SU-DHL-6 (cell line): ENCODE data around the gene RPL10.

Experiments
- EZH2phosphoT487 ChIP-seq: fragments of 200-600 bp; sonication (generic), shearing (Covaris generic); conservative IDR thresholded peaks from 2 replicates; pipeline ENCODE4 v1.6.1; 2018; ENCODE audit warnings: mild to moderate bottlenecking, antibody characterized with exemption, low read length, moderate library complexity, mixed read lengths
- TF ChIP-seq, protein P1 (sequence below): fragments of 200-600 bp; sonication (generic); IDR thresholded peaks from one replicate; pipeline ENCODE4 v1.5.1; 2017; ENCODE audit warnings: antibody characterized with exemption, mild to moderate bottlenecking, low read length, moderate library complexity; ENCODE audit not compliant: insufficient read depth, poor library complexity, severe bottlenecking

DNA sequence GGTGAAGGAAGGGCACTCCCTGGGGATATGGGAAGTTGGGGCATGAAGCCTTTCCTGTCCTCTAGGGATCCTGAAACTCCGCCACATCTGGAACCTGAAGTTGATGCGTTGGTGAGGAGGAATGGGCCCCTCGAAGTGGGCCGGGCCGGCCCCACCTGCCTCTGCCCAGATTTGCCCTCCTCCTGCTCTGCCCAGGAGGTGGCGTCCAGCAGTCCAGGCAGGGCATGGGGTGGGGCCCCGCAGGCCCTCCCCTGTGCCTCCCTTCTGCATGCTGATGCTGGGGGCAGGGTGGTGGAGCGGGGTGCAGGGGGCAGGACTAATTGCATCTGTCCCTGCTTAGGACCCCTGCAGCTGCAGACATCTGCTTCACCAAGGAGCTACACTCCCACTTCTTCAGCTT lies 15.0 kb downstream of the RPL10 start:
- TF ChIP-seq, protein P1, sequence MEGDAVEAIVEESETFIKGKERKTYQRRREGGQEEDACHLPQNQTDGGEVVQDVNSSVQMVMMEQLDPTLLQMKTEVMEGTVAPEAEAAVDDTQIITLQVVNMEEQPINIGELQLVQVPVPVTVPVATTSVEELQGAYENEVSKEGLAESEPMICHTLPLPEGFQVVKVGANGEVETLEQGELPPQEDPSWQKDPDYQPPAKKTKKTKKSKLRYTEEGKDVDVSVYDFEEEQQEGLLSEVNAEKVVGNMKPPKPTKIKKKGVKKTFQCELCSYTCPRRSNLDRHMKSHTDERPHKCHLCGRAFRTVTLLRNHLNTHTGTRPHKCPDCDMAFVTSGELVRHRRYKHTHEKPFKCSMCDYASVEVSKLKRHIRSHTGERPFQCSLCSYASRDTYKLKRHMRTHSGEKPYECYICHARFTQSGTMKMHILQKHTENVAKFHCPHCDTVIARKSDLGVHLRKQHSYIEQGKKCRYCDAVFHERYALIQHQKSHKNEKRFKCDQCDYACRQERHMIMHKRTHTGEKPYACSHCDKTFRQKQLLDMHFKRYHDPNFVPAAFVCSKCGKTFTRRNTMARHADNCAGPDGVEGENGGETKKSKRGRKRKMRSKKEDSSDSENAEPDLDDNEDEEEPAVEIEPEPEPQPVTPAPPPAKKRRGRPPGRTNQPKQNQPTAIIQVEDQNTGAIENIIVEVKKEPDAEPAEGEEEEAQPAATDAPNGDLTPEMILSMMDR, result no peak
- TF ChIP-seq EZH2phosphoT487, result no peak
